ENCODE results near the gene DCAF17.
A peak's percentile ranks its signal among the peaks of the same experiment; 100 is the strongest.

Gene DCAF17

GRCh38 chr2:171430516-171431410 lies 3.3 kb upstream of the DCAF17 start:
- peak overlapping the region; percentile 78 for H3K27ac ChIP-seq (ENCODE audit: low read length)
- no peak overlapping the region for H3K9ac ChIP-seq (ENCODE audit: low read length in 2 of 2)

GRCh38 chr2:171431677-171432167 lies 2.3 kb upstream of the DCAF17 start:
- Histone ChIP-seq H3K4me1 (ENCODE audit: control insufficient read depth, insufficient read depth, low read length) (peaks cover 10% of the 10 kb centered on the region), H3K36me3 (ENCODE audit: control insufficient read depth in 2 of 2, insufficient read depth in 2 of 2, low read length in 2 of 2) (peaks cover 0 to 5% of the 10 kb centered on the region in 2 donors), H3K27ac (ENCODE audit: low read length) (peak overlapping the region; percentile 78), H3K9me3 (ENCODE audit: control insufficient read depth in 2 of 2, low read length in 2 of 2) (no peaks in the 10 kb centered on the region), H3K4me3 (ENCODE audit: low read length in 2 of 2) (peak overlapping the region; percentile 24 to 32), H3K27me3 (ENCODE audit: control insufficient read depth in 1 of 2, insufficient read depth in 2 of 2, low read length in 2 of 2) (no peaks in the 10 kb centered on the region), H3K9ac (ENCODE audit: low read length in 2 of 2) (peak overlapping the region in 1 of 2 donors; percentile 20)

More at GRCh38 chr2:171430516-171431410, 3.3 kb upstream of the DCAF17 start:
- H3K36me3 ChIP-seq (ENCODE audit: control insufficient read depth in 2 of 2, insufficient read depth in 2 of 2, low read length in 2 of 2), result no peaks in the 10 kb centered on the region
- peak overlapping the region in 1 of 2 donors; percentile 24 for H3K4me3 ChIP-seq (ENCODE audit: low read length in 2 of 2)
- H3K9me3 ChIP-seq (ENCODE audit: control insufficient read depth in 2 of 2, low read length in 2 of 2), result no peaks in the 10 kb centered on the region
- peaks cover 10% of the 10 kb centered on the region for H3K4me1 ChIP-seq (ENCODE audit: control insufficient read depth, insufficient read depth, low read length)
- H3K27me3 ChIP-seq (ENCODE audit: control insufficient read depth in 1 of 2, insufficient read depth in 2 of 2, low read length in 2 of 2), result no peaks in the 10 kb centered on the region

GRCh38 chr2:171432206-171432968 lies 1.6 kb upstream of the DCAF17 start:
- Histone ChIP-seq H3K4me1 (ENCODE audit: control insufficient read depth, insufficient read depth, low read length) (peaks cover 10% of the 10 kb centered on the region), H3K4me3 (ENCODE audit: low read length in 2 of 2) (peak overlapping the region; percentile 32 to 95), H3K9me3 (ENCODE audit: control insufficient read depth in 2 of 2, low read length in 2 of 2) (no peaks in the 10 kb centered on the region), H3K27ac (ENCODE audit: low read length) (peak overlapping the region; percentile 82), H3K9ac (ENCODE audit: low read length in 2 of 2) (peak overlapping the region in 1 of 2 donors; percentile 78), H3K27me3 (ENCODE audit: control insufficient read depth in 1 of 2, insufficient read depth in 2 of 2, low read length in 2 of 2) (no peaks in the 10 kb centered on the region), H3K36me3 (ENCODE audit: control insufficient read depth in 2 of 2, insufficient read depth in 2 of 2, low read length in 2 of 2) (peaks cover 0 to 5% of the 10 kb centered on the region in 2 donors)

- H3K4me1 ChIP-seq (ENCODE audit: control insufficient read depth, insufficient read depth, low read length), result peaks cover 10% of the 10 kb centered on the region
- H3K27ac ChIP-seq (ENCODE audit: low read length), result peak overlapping the region; percentile 82
- H3K9ac ChIP-seq (ENCODE audit: low read length in 2 of 2), result peak overlapping the region; percentile 74 to 78
- no peaks in the 10 kb centered on the region for H3K9me3 ChIP-seq (ENCODE audit: control insufficient read depth in 2 of 2, low read length in 2 of 2)
- no peaks in the 10 kb centered on the region for H3K27me3 ChIP-seq (ENCODE audit: control insufficient read depth in 1 of 2, insufficient read depth in 2 of 2, low read length in 2 of 2)
- H3K36me3 ChIP-seq (ENCODE audit: control insufficient read depth in 2 of 2, insufficient read depth in 2 of 2, low read length in 2 of 2), result peaks cover 0 to 9% of the 10 kb centered on the region in 2 donors
- peak overlapping the region; percentile 87 to 95 for H3K4me3 ChIP-seq (ENCODE audit: low read length in 2 of 2)
These were observed 860 bp upstream of the DCAF17 start for GRCh38 chr2:171432969-171433762.

- H3K36me3 ChIP-seq (ENCODE audit: control insufficient read depth in 2 of 2, insufficient read depth in 2 of 2, low read length in 2 of 2), result peaks cover 0 to 14% of the 10 kb centered on the region in 2 donors
- H3K9ac ChIP-seq (ENCODE audit: low read length in 2 of 2), result peak within 1 kb of the TSS; percentile 85 to 90
- no peaks in the 10 kb centered on the region for H3K9me3 ChIP-seq (ENCODE audit: control insufficient read depth in 2 of 2, low read length in 2 of 2)
- peak within 1 kb of the TSS; percentile 87 to 95 for H3K4me3 ChIP-seq (ENCODE audit: low read length in 2 of 2)
- H3K27ac ChIP-seq (ENCODE audit: low read length), result peak within 1 kb of the TSS; percentile 82
- no peaks in the 10 kb centered on the region for H3K27me3 ChIP-seq (ENCODE audit: control insufficient read depth in 1 of 2, insufficient read depth in 2 of 2, low read length in 2 of 2)
- peaks cover 10% of the 10 kb centered on the region for H3K4me1 ChIP-seq (ENCODE audit: control insufficient read depth, insufficient read depth, low read length)
These were observed 338 bp upstream of the DCAF17 start, which contains the start of gene METTL8 for GRCh38 chr2:171433763-171434012. METTL8 (minus strand) TSS chr2:171433990; CDS start chr2:171392185, 41,805 bp downstream.

- Histone ChIP-seq H3K4me3 (ENCODE audit: low read length in 2 of 2) (no peak overlapping the region), H3K27ac (ENCODE audit: low read length) (no peak overlapping the region), H3K9ac (ENCODE audit: low read length in 2 of 2) (no peak overlapping the region), H3K27me3 (ENCODE audit: control insufficient read depth in 1 of 2, insufficient read depth in 2 of 2, low read length in 2 of 2) (no peaks in the 10 kb centered on the region), H3K4me1 (ENCODE audit: control insufficient read depth, insufficient read depth, low read length) (peaks cover 8% of the 10 kb centered on the region), H3K36me3 (ENCODE audit: control insufficient read depth in 2 of 2, insufficient read depth in 2 of 2, low read length in 2 of 2) (peaks cover 8 to 24% of the 10 kb centered on the region in 2 donors), H3K9me3 (ENCODE audit: control insufficient read depth in 2 of 2, low read length in 2 of 2) (no peaks in the 10 kb centered on the region)
These were observed 2.3 kb downstream of the DCAF17 start for GRCh38 chr2:171436307-171436706.

GRCh38 chr2:171441470-171441869 lies 7.4 kb downstream of the DCAF17 start:
- H3K36me3 ChIP-seq (ENCODE audit: control insufficient read depth in 2 of 2, insufficient read depth in 2 of 2, low read length in 2 of 2), result peaks cover 11 to 26% of the 10 kb centered on the region in 2 donors
- no peak overlapping the region for H3K9ac ChIP-seq (ENCODE audit: low read length in 2 of 2)
- no peaks in the 10 kb centered on the region for H3K4me1 ChIP-seq (ENCODE audit: control insufficient read depth, insufficient read depth, low read length)
- no peak overlapping the region for H3K4me3 ChIP-seq (ENCODE audit: low read length in 2 of 2)
- H3K9me3 ChIP-seq (ENCODE audit: control insufficient read depth in 2 of 2, low read length in 2 of 2), result no peaks in the 10 kb centered on the region
- H3K27me3 ChIP-seq (ENCODE audit: control insufficient read depth in 1 of 2, insufficient read depth in 2 of 2, low read length in 2 of 2), result no peaks in the 10 kb centered on the region
- no peak overlapping the region for H3K27ac ChIP-seq (ENCODE audit: low read length)

- Histone ChIP-seq H3K4me3 (ENCODE audit: low read length in 2 of 2) (no peak overlapping the region), H3K9ac (ENCODE audit: low read length in 2 of 2) (no peak overlapping the region), H3K4me1 (ENCODE audit: control insufficient read depth, insufficient read depth, low read length) (no peaks in the 10 kb centered on the region), H3K27ac (ENCODE audit: low read length) (no peak overlapping the region), H3K9me3 (ENCODE audit: control insufficient read depth in 2 of 2, low read length in 2 of 2) (no peaks in the 10 kb centered on the region), H3K27me3 (ENCODE audit: control insufficient read depth in 1 of 2, insufficient read depth in 2 of 2, low read length in 2 of 2) (no peaks in the 10 kb centered on the region), H3K36me3 (ENCODE audit: control insufficient read depth in 2 of 2, insufficient read depth in 2 of 2, low read length in 2 of 2) (peaks cover 23 to 24% of the 10 kb centered on the region in 2 donors)
These were observed 13.6 kb downstream of the DCAF17 start for GRCh38 chr2:171447675-171448074.

- no peak overlapping the region for H3K9ac ChIP-seq (ENCODE audit: low read length in 2 of 2)
- no peaks in the 10 kb centered on the region for H3K27me3 ChIP-seq (ENCODE audit: control insufficient read depth in 1 of 2, insufficient read depth in 2 of 2, low read length in 2 of 2)
- H3K4me3 ChIP-seq (ENCODE audit: low read length in 2 of 2), result no peak overlapping the region
- no peak overlapping the region for H3K27ac ChIP-seq (ENCODE audit: low read length)
- H3K4me1 ChIP-seq (ENCODE audit: control insufficient read depth, insufficient read depth, low read length), result no peaks in the 10 kb centered on the region
- peaks cover 23 to 25% of the 10 kb centered on the region in 2 donors for H3K36me3 ChIP-seq (ENCODE audit: control insufficient read depth in 2 of 2, insufficient read depth in 2 of 2, low read length in 2 of 2)
- H3K9me3 ChIP-seq (ENCODE audit: control insufficient read depth in 2 of 2, low read length in 2 of 2), result no peaks in the 10 kb centered on the region
These were observed 17.0 kb downstream of the DCAF17 start for GRCh38 chr2:171451074-171451473.

- Histone ChIP-seq H3K27ac (ENCODE audit: low read length) (no peak overlapping the region), H3K36me3 (ENCODE audit: control insufficient read depth in 2 of 2, insufficient read depth in 2 of 2, low read length in 2 of 2) (peaks cover 22% of the 10 kb centered on the region in 2 donors)
These were observed 18.7 kb downstream of the DCAF17 start for GRCh38 chr2:171452773-171453172.

More at GRCh38 chr2:171452773-171453172, 18.7 kb downstream of the DCAF17 start:
- no peak overlapping the region for H3K4me3 ChIP-seq (ENCODE audit: low read length in 2 of 2)
- no peaks in the 10 kb centered on the region for H3K9me3 ChIP-seq (ENCODE audit: control insufficient read depth in 2 of 2, low read length in 2 of 2)
- H3K9ac ChIP-seq (ENCODE audit: low read length in 2 of 2), result no peak overlapping the region
- no peaks in the 10 kb centered on the region for H3K4me1 ChIP-seq (ENCODE audit: control insufficient read depth, insufficient read depth, low read length)
- H3K27me3 ChIP-seq (ENCODE audit: control insufficient read depth in 1 of 2, insufficient read depth in 2 of 2, low read length in 2 of 2), result no peaks in the 10 kb centered on the region
